K562 (cell line): ENCODE results near the gene MED28. TPM values are rescaled to one million over a fixed set of nuclear protein-coding genes. Genes with fewer than 3 reads are reported as not detected.

Source experiments
- ARID3A ChIP-seq: IDR thresholded peaks from 2 replicates; pipeline ENCODE4 v1.6.1; 2012; ENCODE audit warnings: low read depth, low read length, improper control_type of control experiment, borderline replicate concordance
- ATF4 ChIP-seq: fragments of 450-650 bp; formaldehyde crosslinking; IDR thresholded peaks from 2 replicates; pipeline ENCODE4 v1.4.0; 2022; ENCODE audit warnings: mild to moderate bottlenecking, moderate library complexity
- CCNT2 ChIP-seq: IDR thresholded peaks from 2 replicates; pipeline ENCODE4 v1.6.1; 2011; ENCODE audit warnings: borderline replicate concordance, low read depth, mild to moderate bottlenecking, moderate library complexity, mixed read lengths, low read length; ENCODE audit not compliant: insufficient read length; ENCODE audit errors: extremely low read depth
- CHAMP1 ChIP-seq: fragments of 450-650 bp; IDR thresholded peaks from 2 replicates; pipeline ENCODE4 v1.6.1; 2016; ENCODE audit warnings: mild to moderate bottlenecking
- EHMT2 ChIP-seq: fragments of 450-650 bp; IDR thresholded peaks from 2 replicates; pipeline ENCODE4 v1.6.1; 2018; ENCODE audit warnings: antibody characterized with exemption
- ELF4 ChIP-seq: fragments of 450-650 bp; formaldehyde crosslinking; IDR thresholded peaks from 2 replicates; pipeline ENCODE4 v1.4.0; 2022; ENCODE audit warnings: missing genetic modification characterization
- ETV1 ChIP-seq: fragments of 450-650 bp; conservative IDR thresholded peaks from 2 replicates; pipeline ENCODE4 v1.6.1; 2016; ENCODE audit warnings: missing genetic modification characterization, control low read depth, low read depth, missing compliant biosample characterization
- FOXM1 ChIP-seq, 2 experiments: fragments of 450-650 bp in 1 of 2; sonication (generic) in 1 of 2; formaldehyde crosslinking in 1 of 2; IDR thresholded peaks; 2 replicates each; pipeline versions ENCODE4 v1.6.1 to v1.9.0; 2017 to 2022; ENCODE audit warnings: low read depth in 2 of 2, mild to moderate bottlenecking in 2 of 2, missing genetic modification reagents in 1 of 2, moderate library complexity in 1 of 2
- HDAC3 ChIP-seq: fragments of 450-650 bp; IDR thresholded peaks from 2 replicates; pipeline ENCODE4 v1.6.1; 2018; ENCODE audit warnings: borderline replicate concordance, mild to moderate bottlenecking, moderate library complexity; ENCODE audit not compliant: partially characterized antibody
- HNRNPH1 ChIP-seq: fragments of 200-400 bp; formaldehyde crosslinking; optimal IDR thresholded peaks from 2 replicates; pipeline ENCODE3; 2017; ENCODE audit warnings: low read depth, mild to moderate bottlenecking, low read length, moderate library complexity
- MYNN ChIP-seq, 2 experiments: sonication (generic); formaldehyde crosslinking in 1 of 2; IDR thresholded peaks; 2 replicates each; pipeline versions ENCODE4 v1.5.0 to v1.6.1; 2016 to 2020; ENCODE audit warnings: antibody characterized with exemption in 1 of 2, missing genetic modification reagents in 1 of 2
- PKNOX1 ChIP-seq: fragments of 450-650 bp; IDR thresholded peaks from 2 replicates; pipeline ENCODE4 v1.6.1; 2016
- PML ChIP-seq: IDR thresholded peaks from 2 replicates; pipeline ENCODE4 v1.6.1; 2012; ENCODE audit warnings: low read length, inconsistent platforms
- POLR2AphosphoS5 ChIP-seq: IDR thresholded peaks from 2 replicates; pipeline ENCODE4 v1.6.1; 2011; ENCODE audit warnings: mild to moderate bottlenecking, low read depth, low read length, moderate library complexity; ENCODE audit not compliant: control insufficient read depth, insufficient read depth
- RNF2 ChIP-seq: sonication (generic); IDR thresholded peaks from 2 replicates; pipeline ENCODE4 v1.6.1; 2016
- SMARCC2 ChIP-seq: fragments of 450-650 bp; IDR thresholded peaks from 2 replicates; pipeline ENCODE4 v1.6.1; 2017; ENCODE audit warnings: antibody characterized with exemption, moderate library complexity, mild to moderate bottlenecking, low read depth
- SMARCE1 ChIP-seq: fragments of 450-650 bp; IDR thresholded peaks from 2 replicates; pipeline ENCODE4 v1.7.1; 2016; ENCODE audit warnings: mild to moderate bottlenecking
- STAT5A ChIP-seq: IDR thresholded peaks from 2 replicates; pipeline ENCODE4 v1.6.1; 2012; ENCODE audit warnings: low read length, inconsistent platforms, borderline replicate concordance
- TCF3 ChIP-seq: sonication (generic); formaldehyde crosslinking; IDR thresholded peaks from 2 replicates; pipeline ENCODE4 v1.4.0; 2020; ENCODE audit warnings: mild to moderate bottlenecking, missing genetic modification reagents
- TEAD1 ChIP-seq, 2 experiments: fragments of 450-650 bp in 1 of 2; sonication (generic) in 1 of 2; formaldehyde crosslinking; IDR thresholded peaks; 2 replicates each; pipeline versions ENCODE4 v1.4.0 to v1.8.0; 2020 to 2022; ENCODE audit warnings: mild to moderate bottlenecking in 2 of 2, missing genetic modification reagents in 1 of 2
- ZNF175 ChIP-seq: fragments of 200-800 bp; sonication (Bioruptor generic); IDR thresholded peaks from 2 replicates; pipeline ENCODE4 v1.6.1; 2016; ENCODE audit warnings: low read depth, mild to moderate bottlenecking, missing genetic modification characterization, missing compliant biosample characterization
- polyA plus RNA-seq, 8 experiments: library from polyadenylated mRNA; depleted of rRNA in 4 of 8; stranded (reverse) in 5 of 8; unstranded in 3 of 8; fragments of >200 nt; fragmentation: Nextera tagmentation in 2 of 8; fragmentation: Illumina TruSeq in 1 of 8; extraction: Ambion mirVana in 2 of 8; extraction: Trizol in 1 of 8; gene quantifications; 2 replicates each; pipeline versions ENCODE4 v1.2.1 to v1.2.3, GENCODE V29; 2011 to 2014; ENCODE audit warnings: inconsistent platforms in 1 of 8, missing spikeins in 1 of 8
- total RNA-seq, 7 experiments: library from RNA; depleted of rRNA in 6 of 7; stranded (reverse); fragments of >200 nt in 6 of 7; fragmentation: Illumina TruSeq in 2 of 7; extraction: Trizol in 2 of 7; gene quantifications; 2 replicates each; pipeline versions ENCODE4 v1.2.1 to v1.2.3, GENCODE V29; 2011 to 2021; ENCODE audit warnings: low replicate concordance in 1 of 7

Gene MED28
- total and polyA plus RNA-seq, 9 of the 15 experiments (the other 6 are each of a cell fraction or from before 2014, with no cell fraction given): 15.5 to 93.8 (median 50.5) TPM

- TF ChIP-seq PML: peak; percentile 89
- TF ChIP-seq CCNT2: peak; percentile 79
- TF ChIP-seq RNF2: peak; percentile 52; the same call in 1 of the 2 replicates
- TF ChIP-seq CHAMP1: peak; percentile 64; the same call in 1 of the 2 replicates
- TF ChIP-seq TEAD1 (CRISPR knock-in tag; IDR thresholded peaks at IDR 0.05): 0 out of 4 replicates have a peak, but pooled peaks of 1 of the 2 experiments have one; percentile 10
- peak; percentile 61 for TF ChIP-seq HDAC3
- 0 out of 2 replicates have a peak, but pooled peaks have one; percentile 29 for TF ChIP-seq ZNF175 (CRISPR knock-in tag)
- peak; percentile 93 for TF ChIP-seq POLR2AphosphoS5
- peak; percentile 86 for TF ChIP-seq FOXM1 (IDR thresholded peaks at IDR 0.05; ENCODE audit: low read depth)
- TF ChIP-seq FOXM1 (CRISPR knock-in tag; IDR thresholded peaks at IDR 0.05; ENCODE audit: low read depth): no peak
- peak; percentile 97 for TF ChIP-seq SMARCE1
- TF ChIP-seq ELF4 (CRISPR knock-in tag): peak; percentile 69
- TF ChIP-seq ATF4 (CRISPR knock-in tag): 0 out of 2 replicates have a peak, but pooled peaks have one; percentile 52
- 0 out of 2 replicates have a peak, but pooled peaks have one; percentile 21 for TF ChIP-seq ETV1 (tag)
- peak; percentile 96 for TF ChIP-seq TCF3
- TF ChIP-seq HNRNPH1: no peak
- peak; percentile 90 for TF ChIP-seq SMARCC2
- TF ChIP-seq STAT5A: peak; percentile 89
- peak; percentile 78; the same call in 1 of the 2 replicates for TF ChIP-seq EHMT2
- TF ChIP-seq MYNN (IDR thresholded peaks at IDR 0.05): 0 out of 2 replicates have a peak, but pooled peaks have one; percentile 43
- no peak for TF ChIP-seq MYNN (CRISPR knock-in tag; IDR thresholded peaks at IDR 0.05)
- TF ChIP-seq ARID3A: peak; percentile 92
- peak; percentile 48; the same call in 1 of the 2 replicates for TF ChIP-seq PKNOX1
These were observed 56.0 kb downstream of the MED28 start (continued) for GRCh38 chr4:17670423-17670822.
